ENCODE measurements around the gene SUCLG1.

The SUCLG1 gene

GRCh38 chr2:84435345-84436025, 23.6 kb downstream of the SUCLG1 start:
- Histone ChIP-seq H4K20me1 (ENCODE audit: insufficient read depth, low read length) (no peaks in the 10 kb centered on the region), H3K4me2 (ENCODE audit: low read length) (no peak overlapping the region), H3K9ac (ENCODE audit: low read length) (no peak overlapping the region), H2AFZ (ENCODE audit: low read length) (no peak overlapping the region), H3K27ac (ENCODE audit: low read depth, low read length, poor library complexity, severe bottlenecking) (no peak overlapping the region), H3K4me1 (ENCODE audit: insufficient read depth, low read length, severe bottlenecking) (no peaks in the 10 kb centered on the region), H3K9me3 (ENCODE audit: low read length) (no peaks in the 10 kb centered on the region), H3K79me2 (ENCODE audit: insufficient read depth, low read length) (no peaks in the 10 kb centered on the region), H3K36me3 (ENCODE audit: insufficient read depth, low read length) (peaks cover 86% of the 10 kb centered on the region), H3K4me3 (ENCODE audit: low read depth, low read length, poor library complexity, severe bottlenecking) (no peak overlapping the region), H3K27me3 (ENCODE audit: insufficient read depth, low read length) (no peaks in the 10 kb centered on the region), H3K9me2 (ENCODE audit: low read depth, low read length) (no peaks in the 10 kb centered on the region), H3F3A (ENCODE audit: insufficient read depth, low read length) (no peaks in the 10 kb centered on the region)
- TF ChIP-seq CTCF (IDR thresholded peaks at IDR 0.05; ENCODE audit: low read length) = no peak

GRCh38 chr2:84429328-84429727, 29.8 kb downstream of the SUCLG1 start:
- H4K20me1 ChIP-seq (ENCODE audit: insufficient read depth, low read length) = no peaks in the 10 kb centered on the region
- H3K9ac ChIP-seq (ENCODE audit: low read length) = no peak overlapping the region

GRCh38 chr2:84427235-84428138, 31.6 kb downstream of the SUCLG1 start:
- TF ChIP-seq EZH2 (IDR thresholded peaks at IDR 0.05; ENCODE audit: borderline replicate concordance, low read length) (no peak), CTCF (IDR thresholded peaks at IDR 0.05; ENCODE audit: low read length) (no peak)
- Histone ChIP-seq H3F3A (ENCODE audit: insufficient read depth, low read length) (no peaks in the 10 kb centered on the region), H3K36me3 (ENCODE audit: insufficient read depth, low read length) (peaks cover 80% of the 10 kb centered on the region), H3K27ac (ENCODE audit: low read depth, low read length, poor library complexity, severe bottlenecking) (no peak overlapping the region), H3K4me3 (ENCODE audit: low read depth, low read length, poor library complexity, severe bottlenecking) (no peak overlapping the region), H3K9ac (ENCODE audit: low read length) (no peak overlapping the region), H3K9me3 (ENCODE audit: low read length) (no peaks in the 10 kb centered on the region), H3K4me1 (ENCODE audit: insufficient read depth, low read length, severe bottlenecking) (no peaks in the 10 kb centered on the region), H4K20me1 (ENCODE audit: insufficient read depth, low read length) (no peaks in the 10 kb centered on the region), H3K9me2 (ENCODE audit: low read depth, low read length) (no peaks in the 10 kb centered on the region), H3K4me2 (ENCODE audit: low read length) (no peak overlapping the region), H3K27me3 (ENCODE audit: insufficient read depth, low read length) (no peaks in the 10 kb centered on the region), H2AFZ (ENCODE audit: low read length) (no peak overlapping the region), H3K79me2 (ENCODE audit: insufficient read depth, low read length) (no peaks in the 10 kb centered on the region)

More at GRCh38 chr2:84429328-84429727, 29.8 kb downstream of the SUCLG1 start:
- Histone ChIP-seq H3K36me3 (ENCODE audit: insufficient read depth, low read length) (peaks cover 77% of the 10 kb centered on the region), H3K4me1 (ENCODE audit: insufficient read depth, low read length, severe bottlenecking) (no peaks in the 10 kb centered on the region), H3K4me2 (ENCODE audit: low read length) (no peak overlapping the region), H2AFZ (ENCODE audit: low read length) (no peak overlapping the region), H3K4me3 (ENCODE audit: low read depth, low read length, poor library complexity, severe bottlenecking) (no peak overlapping the region), H3K27ac (ENCODE audit: low read depth, low read length, poor library complexity, severe bottlenecking) (no peak overlapping the region), H3K9me3 (ENCODE audit: low read length) (no peaks in the 10 kb centered on the region), H3F3A (ENCODE audit: insufficient read depth, low read length) (no peaks in the 10 kb centered on the region), H3K79me2 (ENCODE audit: insufficient read depth, low read length) (no peaks in the 10 kb centered on the region), H3K27me3 (ENCODE audit: insufficient read depth, low read length) (no peaks in the 10 kb centered on the region), H3K9me2 (ENCODE audit: low read depth, low read length) (no peaks in the 10 kb centered on the region)
- TF ChIP-seq CTCF (IDR thresholded peaks at IDR 0.05; ENCODE audit: low read length) = no peak
- no peak for TF ChIP-seq EZH2 (IDR thresholded peaks at IDR 0.05; ENCODE audit: borderline replicate concordance, low read length)

Measured in OCI-LY1 (cell line).